Gastroesophageal sphincter (tissue), 4 donors: Measurements from ENCODE around the gene TMPRSS4. TPM values are rescaled to one million over a fixed set of nuclear protein-coding genes. Genes with fewer than 3 reads are reported as not detected.

Source experiments
- ATAC-seq: fragments of 150-250 bp; one replicate; pipeline ENCODE4 v1.9.1; 2016; ENCODE audit warnings: mild to moderate bottlenecking, moderate library complexity
- H3K27ac ChIP-seq, 4 donors: fragments of 200-600 bp; sonication (generic) in 3 of 4; 1 replicate in 3 of 4; 2 replicates in 1 of 4; pipeline ENCODE4 v1.5.1; 2016 to 2019
- H3K27me3 ChIP-seq: fragments of 200-600 bp; sonication (generic); one replicate; pipeline ENCODE4 v1.5.1; 2019
- H3K36me3 ChIP-seq, 2 donors: fragments of 200-600 bp; sonication (generic); one replicate each; pipeline ENCODE4 v1.5.1; 2019; ENCODE audit warnings: control low read depth in 1 of 2
- H3K4me1 ChIP-seq, 3 donors: fragments of 200-600 bp; sonication (generic); 1 replicate in 2 of 3; 2 replicates in 1 of 3; pipeline ENCODE4 v1.5.1; 2016 to 2019; ENCODE audit warnings: control low read depth in 2 of 3
- H3K4me3 ChIP-seq, 2 donors: fragments of 200-600 bp; sonication (generic); one replicate each; pipeline ENCODE4 v1.5.1; 2019; ENCODE audit warnings: mild to moderate bottlenecking in 1 of 2, moderate library complexity in 1 of 2
- H3K9me3 ChIP-seq, 3 donors: fragments of 200-600 bp; sonication (generic); one replicate each; pipeline ENCODE4 v1.5.1; 2017 to 2019; ENCODE audit warnings: control low read depth in 2 of 3
- EP300 ChIP-seq: sonication (generic); formaldehyde crosslinking; IDR thresholded peaks from one replicate; pipeline ENCODE4 v1.6.1; 2017; ENCODE audit warnings: antibody characterized with exemption, mild to moderate bottlenecking
- POLR2A ChIP-seq, 2 donors: fragments of 450-650 bp; IDR thresholded peaks; one replicate each; pipeline ENCODE4 v1.6.1; 2017; ENCODE audit warnings: antibody characterized with exemption in 2 of 2, mild to moderate bottlenecking in 2 of 2, moderate library complexity in 1 of 2
- POLR2AphosphoS5 ChIP-seq: sonication (generic); formaldehyde crosslinking; IDR thresholded peaks from one replicate; pipeline ENCODE4 v1.6.1; 2017; ENCODE audit warnings: antibody characterized with exemption
- WGBS, 2 donors: methylation state at CpG; one replicate each; pipeline ENCODE4 v1.1.5; 2018; ENCODE audit warnings: low coverage in 1 of 2; 5-methylcytosine and 5-hydroxymethylcytosine counted together
- total RNA-seq, 4 donors: library from RNA; depleted of rRNA; stranded (reverse); fragments of >200 nt; gene quantifications; one replicate each; pipeline ENCODE4 v1.1.0, GENCODE V29; 2016
- TF ChIP-seq, protein P1 (sequence below), 4 experiments: fragments of 200-600 bp in 2 of 4; fragments of 450-650 bp in 2 of 4; sonication (generic) in 1 of 4; IDR thresholded peaks; one replicate each; pipeline ENCODE4 v1.5.1; 2017 to 2019; ENCODE audit warnings: antibody characterized with exemption in 4 of 4, mild to moderate bottlenecking in 2 of 4, moderate library complexity in 2 of 4

Gene TMPRSS4
- total RNA-seq, 4 donors from 2014 or later = 0.23 to 11.1 (median 0.78) TPM; not detected in 1

GRCh38 chr11:118095493-118095892 lies 18.6 kb downstream of the TMPRSS4 start:
- no peaks in the 10 kb centered on the region for H3K4me1 ChIP-seq
- H3K27me3 ChIP-seq = peaks cover 53% of the 10 kb centered on the region
- no peaks in the 10 kb centered on the region for H3K36me3 ChIP-seq
- no peak overlapping the region for H3K27ac ChIP-seq
- WGBS, 2 donors = 31 to 60% methylated on average over 3 to 4 of the region's 4 CpGs
- no peak for ATAC-seq
- TF ChIP-seq EP300 (no peak), POLR2A (IDR thresholded peaks at IDR 0.05) (no peak), POLR2AphosphoS5 (no peak)
- TF ChIP-seq, protein P1, sequence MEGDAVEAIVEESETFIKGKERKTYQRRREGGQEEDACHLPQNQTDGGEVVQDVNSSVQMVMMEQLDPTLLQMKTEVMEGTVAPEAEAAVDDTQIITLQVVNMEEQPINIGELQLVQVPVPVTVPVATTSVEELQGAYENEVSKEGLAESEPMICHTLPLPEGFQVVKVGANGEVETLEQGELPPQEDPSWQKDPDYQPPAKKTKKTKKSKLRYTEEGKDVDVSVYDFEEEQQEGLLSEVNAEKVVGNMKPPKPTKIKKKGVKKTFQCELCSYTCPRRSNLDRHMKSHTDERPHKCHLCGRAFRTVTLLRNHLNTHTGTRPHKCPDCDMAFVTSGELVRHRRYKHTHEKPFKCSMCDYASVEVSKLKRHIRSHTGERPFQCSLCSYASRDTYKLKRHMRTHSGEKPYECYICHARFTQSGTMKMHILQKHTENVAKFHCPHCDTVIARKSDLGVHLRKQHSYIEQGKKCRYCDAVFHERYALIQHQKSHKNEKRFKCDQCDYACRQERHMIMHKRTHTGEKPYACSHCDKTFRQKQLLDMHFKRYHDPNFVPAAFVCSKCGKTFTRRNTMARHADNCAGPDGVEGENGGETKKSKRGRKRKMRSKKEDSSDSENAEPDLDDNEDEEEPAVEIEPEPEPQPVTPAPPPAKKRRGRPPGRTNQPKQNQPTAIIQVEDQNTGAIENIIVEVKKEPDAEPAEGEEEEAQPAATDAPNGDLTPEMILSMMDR (IDR thresholded peaks at IDR 0.05) = no peak
- H3K4me3 ChIP-seq = no peak overlapping the region
- H3K9me3 ChIP-seq = no peaks in the 10 kb centered on the region

DNA sequence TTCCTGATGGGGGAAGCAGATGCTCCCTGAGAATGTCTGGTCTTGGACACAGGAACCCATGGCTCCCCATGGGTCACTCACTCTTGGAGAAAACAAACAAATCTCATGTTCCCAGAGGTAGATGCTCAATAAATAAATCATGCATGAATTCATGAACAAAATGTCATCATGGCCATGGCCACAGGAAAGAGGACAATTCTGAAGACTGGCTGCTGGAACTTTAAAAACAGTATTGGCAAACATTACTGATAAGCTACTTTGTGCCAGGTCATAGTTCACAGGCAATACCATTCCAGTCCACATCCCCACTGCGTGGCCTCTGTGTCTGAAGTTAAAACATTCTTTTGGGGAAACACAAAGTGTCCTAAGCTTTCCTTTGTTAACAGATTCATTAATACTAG lies 19.1 kb downstream of the TMPRSS4 start:
- no peaks in the 10 kb centered on the region for H3K36me3 ChIP-seq
- no peak for TF ChIP-seq EP300
- TF ChIP-seq, protein P1 (IDR thresholded peaks at IDR 0.05) = no peak
- TF ChIP-seq POLR2AphosphoS5 = no peak
- TF ChIP-seq POLR2A (IDR thresholded peaks at IDR 0.05) = no peak
- H3K4me3 ChIP-seq = no peak overlapping the region
- ATAC-seq = no peak
- no peaks in the 10 kb centered on the region for H3K4me1 ChIP-seq
- 0 to 20% methylated on average over 1 of the region's 1 CpG for WGBS, 2 donors
- H3K27me3 ChIP-seq = peaks cover 53% of the 10 kb centered on the region
- no peaks in the 10 kb centered on the region for H3K9me3 ChIP-seq
- H3K27ac ChIP-seq = no peak overlapping the region

GRCh38 chr11:118098996-118099837 lies 22.3 kb downstream of the TMPRSS4 start:
- TF ChIP-seq EP300 (no peak), POLR2AphosphoS5 (no peak), POLR2A (IDR thresholded peaks at IDR 0.05) (no peak)
- TF ChIP-seq, protein P1 (IDR thresholded peaks at IDR 0.05) = no peak
- WGBS, 2 donors = 49 to 63% methylated on average over 3 to 6 of the region's 11 CpGs
- no peaks in the 10 kb centered on the region for H3K9me3 ChIP-seq
- no peak overlapping the region for H3K27ac ChIP-seq
- no peak overlapping the region for H3K4me3 ChIP-seq
- no peaks in the 10 kb centered on the region for H3K4me1 ChIP-seq
- ATAC-seq = no peak
- H3K27me3 ChIP-seq = peaks cover 47% of the 10 kb centered on the region
- no peaks in the 10 kb centered on the region for H3K36me3 ChIP-seq

DNA sequence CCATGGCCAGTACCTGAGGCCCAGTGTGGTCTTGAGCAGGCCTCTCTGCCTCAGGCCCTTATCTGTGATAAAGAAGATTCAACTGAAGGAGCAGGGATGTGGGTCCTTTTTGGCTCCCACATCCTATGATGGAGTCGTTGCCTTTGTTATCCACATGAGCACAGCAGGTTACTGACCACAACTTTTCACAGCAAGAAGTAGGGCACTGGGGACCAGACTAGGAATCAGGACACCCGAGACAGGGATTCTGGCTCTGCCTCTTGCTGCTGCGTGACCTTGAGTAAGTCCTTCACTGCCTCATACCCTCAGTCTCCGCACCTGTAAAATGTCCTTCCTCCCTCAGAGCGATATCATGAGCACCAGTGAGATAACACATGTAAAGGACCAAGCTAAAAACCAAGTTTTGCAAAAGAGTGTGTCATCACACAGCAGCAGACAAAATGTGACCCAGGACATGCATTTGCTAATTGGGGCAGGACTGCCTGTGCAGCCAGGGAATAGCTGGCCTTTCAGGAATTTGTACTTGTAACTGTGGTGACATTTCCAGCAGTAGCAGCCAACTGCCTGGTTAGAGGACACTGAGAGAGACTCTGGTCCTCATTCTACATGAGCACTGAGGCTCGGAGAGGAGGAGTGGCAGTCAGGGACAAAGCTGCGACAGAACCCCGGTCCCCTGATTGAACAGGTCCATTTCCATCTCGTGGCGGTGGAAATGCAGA lies 23.1 kb downstream of the TMPRSS4 start:
- Histone ChIP-seq H3K9me3 (no peaks in the 10 kb centered on the region), H3K36me3 (no peaks in the 10 kb centered on the region), H3K27ac (no peak overlapping the region), H3K4me1 (no peaks in the 10 kb centered on the region), H3K27me3 (peaks cover 49% of the 10 kb centered on the region), H3K4me3 (no peak overlapping the region)
- TF ChIP-seq EP300 (no peak), POLR2A (IDR thresholded peaks at IDR 0.05) (no peak), POLR2AphosphoS5 (no peak)
- TF ChIP-seq, protein P1 (IDR thresholded peaks at IDR 0.05) = no peak
- no peak for ATAC-seq
- WGBS, 2 donors = 73% methylated on average over 5 of the region's 10 CpGs; no CpG with 5 or more reads in 1 of the 2 donors
